ENCODE results near the gene OTOS. TPM values are rescaled to one million over a fixed set of nuclear protein-coding genes. Genes with fewer than 3 reads are reported as not detected.

Gene OTOS
- total RNA-seq, 2 experiments from 2014 or later = not detected

DNA sequence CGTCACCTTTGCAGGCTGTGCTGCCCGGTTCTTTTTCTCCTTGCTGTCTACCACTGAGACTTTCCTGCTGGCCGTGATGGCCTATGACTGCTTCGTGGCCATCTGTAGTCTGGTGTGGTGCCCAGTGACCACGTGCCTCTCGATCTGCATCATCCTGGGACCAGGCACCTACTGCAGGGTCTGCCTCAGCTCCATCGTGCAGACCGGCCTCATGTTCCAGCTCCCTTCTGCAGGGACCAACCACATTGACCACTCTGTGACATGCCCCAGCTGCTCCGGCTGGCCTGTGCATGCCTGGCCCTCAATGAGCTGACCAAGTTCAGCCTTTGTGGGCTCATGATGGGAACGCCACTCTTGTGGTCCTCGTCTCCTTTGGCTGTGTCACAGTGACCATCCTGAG, 31.1 kb downstream of the OTOS start:
- intact Hi-C loops (cut with micrococcal nuclease; ENCODE audit: unreplicated experiment) = no loop called here
- ChIA-PET CTCF (ENCODE audit: unreplicated experiment) (no interaction called here), POLR2A (no interaction called here)
- H3K4me1 ChIP-seq (ENCODE audit: insufficient read depth, low read length, poor library complexity, severe bottlenecking) = no peaks in the 10 kb centered on the region
- TF ChIP-seq, protein P1, sequence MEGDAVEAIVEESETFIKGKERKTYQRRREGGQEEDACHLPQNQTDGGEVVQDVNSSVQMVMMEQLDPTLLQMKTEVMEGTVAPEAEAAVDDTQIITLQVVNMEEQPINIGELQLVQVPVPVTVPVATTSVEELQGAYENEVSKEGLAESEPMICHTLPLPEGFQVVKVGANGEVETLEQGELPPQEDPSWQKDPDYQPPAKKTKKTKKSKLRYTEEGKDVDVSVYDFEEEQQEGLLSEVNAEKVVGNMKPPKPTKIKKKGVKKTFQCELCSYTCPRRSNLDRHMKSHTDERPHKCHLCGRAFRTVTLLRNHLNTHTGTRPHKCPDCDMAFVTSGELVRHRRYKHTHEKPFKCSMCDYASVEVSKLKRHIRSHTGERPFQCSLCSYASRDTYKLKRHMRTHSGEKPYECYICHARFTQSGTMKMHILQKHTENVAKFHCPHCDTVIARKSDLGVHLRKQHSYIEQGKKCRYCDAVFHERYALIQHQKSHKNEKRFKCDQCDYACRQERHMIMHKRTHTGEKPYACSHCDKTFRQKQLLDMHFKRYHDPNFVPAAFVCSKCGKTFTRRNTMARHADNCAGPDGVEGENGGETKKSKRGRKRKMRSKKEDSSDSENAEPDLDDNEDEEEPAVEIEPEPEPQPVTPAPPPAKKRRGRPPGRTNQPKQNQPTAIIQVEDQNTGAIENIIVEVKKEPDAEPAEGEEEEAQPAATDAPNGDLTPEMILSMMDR (conservative IDR thresholded peaks at IDR 0.05; ENCODE audit: low read length) = no peak
- no peak for TF ChIP-seq EZH2phosphoT487 (IDR thresholded peaks at IDR 0.05; ENCODE audit: borderline replicate concordance, low read depth, low read length)
- DNase-seq (ENCODE audit: low spot score) = no peak
- no peaks in the 10 kb centered on the region for H3K9me3 ChIP-seq (ENCODE audit: low read length)
- no peaks in the 10 kb centered on the region for H3K9me2 ChIP-seq (ENCODE audit: insufficient read depth, low read length)
- H3K79me2 ChIP-seq (ENCODE audit: insufficient read depth, low read depth, low read length) = no peaks in the 10 kb centered on the region
- H3K4me2 ChIP-seq (ENCODE audit: low read length) = no peak overlapping the region
- no peak overlapping the region for H3K4me3 ChIP-seq (ENCODE audit: low read depth, low read length, poor library complexity, severe bottlenecking)
- H3K36me3 ChIP-seq (ENCODE audit: insufficient read depth, low read length) = no peaks in the 10 kb centered on the region
- no peaks in the 10 kb centered on the region for H4K20me1 ChIP-seq (ENCODE audit: insufficient read depth, low read length)
- H3K27ac ChIP-seq (ENCODE audit: low read depth, low read length, poor library complexity, severe bottlenecking) = no peak overlapping the region
- no peak overlapping the region for H2AFZ ChIP-seq (ENCODE audit: low read length)
- no TSS peak for BruUV-seq (replicated peaks)

DNA sequence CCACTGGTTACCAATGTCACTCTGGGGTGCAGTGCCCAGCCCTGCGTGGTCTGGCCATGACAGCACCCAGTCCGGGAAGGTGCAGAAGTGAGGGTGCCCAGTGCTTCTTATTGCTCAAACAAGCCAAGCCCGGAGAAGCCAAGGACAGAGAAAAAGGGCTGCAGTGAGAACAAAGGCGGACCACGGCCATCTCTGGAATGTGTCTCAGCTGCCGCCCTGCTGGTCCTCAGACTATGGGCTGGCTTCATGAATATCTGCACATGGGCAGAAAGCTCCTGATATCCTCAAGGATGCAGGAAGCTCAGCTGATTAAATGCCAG, 33.0 kb downstream of the OTOS start:
- CTCF ChIA-PET (ENCODE audit: unreplicated experiment) = no interaction called here

DNA sequence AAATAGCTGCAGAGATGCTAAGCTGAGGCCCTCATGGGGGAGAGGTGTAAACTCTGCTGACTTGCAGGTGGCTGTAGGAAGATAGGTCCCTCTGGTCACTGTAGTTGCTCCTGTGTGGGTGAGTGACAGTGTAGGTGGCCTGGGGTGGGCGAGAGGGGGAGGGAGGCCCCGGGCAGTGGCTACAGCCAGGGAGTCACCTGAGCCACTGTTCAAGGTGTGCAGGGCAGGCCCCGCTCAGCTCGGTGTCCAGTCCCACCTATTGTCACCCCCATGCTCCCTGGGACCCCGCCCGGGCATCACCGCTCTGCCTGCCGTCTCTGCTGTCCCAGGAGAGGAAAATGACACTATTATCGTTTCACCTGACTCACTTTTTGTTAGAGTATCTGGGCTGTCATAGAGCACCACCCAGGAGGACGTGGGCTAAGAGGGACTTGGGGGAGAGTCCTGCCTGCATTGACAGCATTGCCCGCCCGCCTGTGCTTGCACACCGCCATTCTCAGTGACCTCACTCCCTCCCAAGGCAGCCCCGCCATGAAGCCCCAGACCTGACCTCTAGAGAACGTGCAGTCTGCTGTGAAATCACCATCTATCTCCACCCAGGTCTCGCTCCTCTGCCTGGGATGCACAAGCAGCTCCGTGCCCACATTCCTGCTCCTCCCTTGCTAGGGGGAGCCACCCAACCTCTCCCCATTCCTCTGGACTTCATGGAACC, 33.5 kb downstream of the OTOS start:
- ChIA-PET CTCF (ENCODE audit: unreplicated experiment) (no interaction called here), POLR2A (no interaction called here)
- intact Hi-C loops (cut with micrococcal nuclease; ENCODE audit: unreplicated experiment) = no loop called here

More for the DNA sequence above, 33.0 kb downstream of the OTOS start:
- TF ChIP-seq, protein P1 (conservative IDR thresholded peaks at IDR 0.05; ENCODE audit: low read length) = no peak
- TF ChIP-seq EZH2phosphoT487 (IDR thresholded peaks at IDR 0.05; ENCODE audit: borderline replicate concordance, low read depth, low read length) = no peak
- Histone ChIP-seq H3K4me1 (ENCODE audit: insufficient read depth, low read length, poor library complexity, severe bottlenecking) (no peaks in the 10 kb centered on the region), H3K4me3 (ENCODE audit: low read depth, low read length, poor library complexity, severe bottlenecking) (no peak overlapping the region), H3K4me2 (ENCODE audit: low read length) (no peak overlapping the region), H3K36me3 (ENCODE audit: insufficient read depth, low read length) (no peaks in the 10 kb centered on the region), H3K27ac (ENCODE audit: low read depth, low read length, poor library complexity, severe bottlenecking) (no peak overlapping the region), H2AFZ (ENCODE audit: low read length) (no peak overlapping the region), H3K9me2 (ENCODE audit: insufficient read depth, low read length) (no peaks in the 10 kb centered on the region), H3K79me2 (ENCODE audit: insufficient read depth, low read depth, low read length) (no peaks in the 10 kb centered on the region), H3K9me3 (ENCODE audit: low read length) (no peaks in the 10 kb centered on the region), H4K20me1 (ENCODE audit: insufficient read depth, low read length) (no peaks in the 10 kb centered on the region)
- no peak for DNase-seq (ENCODE audit: low spot score)
- BruUV-seq (replicated peaks) = no TSS peak
- POLR2A ChIA-PET = no interaction called here
- intact Hi-C loops (cut with micrococcal nuclease; ENCODE audit: unreplicated experiment) = no loop called here

More for the DNA sequence above, 33.5 kb downstream of the OTOS start:
- no peak for TF ChIP-seq EZH2phosphoT487 (IDR thresholded peaks at IDR 0.05; ENCODE audit: borderline replicate concordance, low read depth, low read length)
- TF ChIP-seq, protein P1 (conservative IDR thresholded peaks at IDR 0.05; ENCODE audit: low read length) = no peak
- BruUV-seq (replicated peaks) = no TSS peak
- H3K9me2 ChIP-seq (ENCODE audit: insufficient read depth, low read length) = no peaks in the 10 kb centered on the region
- no peaks in the 10 kb centered on the region for H4K20me1 ChIP-seq (ENCODE audit: insufficient read depth, low read length)
- H3K4me3 ChIP-seq (ENCODE audit: low read depth, low read length, poor library complexity, severe bottlenecking) = no peak overlapping the region
- H3K4me1 ChIP-seq (ENCODE audit: insufficient read depth, low read length, poor library complexity, severe bottlenecking) = no peaks in the 10 kb centered on the region
- H3K79me2 ChIP-seq (ENCODE audit: insufficient read depth, low read depth, low read length) = no peaks in the 10 kb centered on the region
- H3K36me3 ChIP-seq (ENCODE audit: insufficient read depth, low read length) = no peaks in the 10 kb centered on the region
- no peaks in the 10 kb centered on the region for H3K9me3 ChIP-seq (ENCODE audit: low read length)
- no peak overlapping the region for H3K27ac ChIP-seq (ENCODE audit: low read depth, low read length, poor library complexity, severe bottlenecking)
- H2AFZ ChIP-seq (ENCODE audit: low read length) = no peak overlapping the region
- no peak overlapping the region for H3K4me2 ChIP-seq (ENCODE audit: low read length)
- no peak for DNase-seq (ENCODE audit: low spot score)
